Measurements from ENCODE around the gene FHL1.

FHL1 gene

GRCh38 chrX:136250191-136251040 lies 103.1 kb downstream of the FHL1 start:
- H3K4me1 ChIP-seq (ENCODE audit: control insufficient read depth, insufficient read depth, low read length): peaks cover 2% of the 10 kb centered on the region; the same call in 1 of the 2 replicates
- no peaks in the 10 kb centered on the region for H3K9me3 ChIP-seq (ENCODE audit: control insufficient read depth, insufficient read depth, low read length)
- no peak for DNase-seq (ENCODE audit: low read depth, low spot score)
- no peak overlapping the region for H3K27ac ChIP-seq (ENCODE audit: low read length)
- whole genome bisulfite sequencing (ENCODE audit: insufficient coverage, insufficient read length): no CpG with 5 or more reads among the region's 53 CpGs
- peak overlapping the region; percentile 69; the same call in 1 of the 2 replicates for H3K4me3 ChIP-seq (ENCODE audit: low read length)
- no peaks in the 10 kb centered on the region for H3K27me3 ChIP-seq (ENCODE audit: control insufficient read depth, insufficient read depth, low read length)
- H3K36me3 ChIP-seq (ENCODE audit: control insufficient read depth, insufficient read depth, low read length): no peaks in the 10 kb centered on the region

DNA sequence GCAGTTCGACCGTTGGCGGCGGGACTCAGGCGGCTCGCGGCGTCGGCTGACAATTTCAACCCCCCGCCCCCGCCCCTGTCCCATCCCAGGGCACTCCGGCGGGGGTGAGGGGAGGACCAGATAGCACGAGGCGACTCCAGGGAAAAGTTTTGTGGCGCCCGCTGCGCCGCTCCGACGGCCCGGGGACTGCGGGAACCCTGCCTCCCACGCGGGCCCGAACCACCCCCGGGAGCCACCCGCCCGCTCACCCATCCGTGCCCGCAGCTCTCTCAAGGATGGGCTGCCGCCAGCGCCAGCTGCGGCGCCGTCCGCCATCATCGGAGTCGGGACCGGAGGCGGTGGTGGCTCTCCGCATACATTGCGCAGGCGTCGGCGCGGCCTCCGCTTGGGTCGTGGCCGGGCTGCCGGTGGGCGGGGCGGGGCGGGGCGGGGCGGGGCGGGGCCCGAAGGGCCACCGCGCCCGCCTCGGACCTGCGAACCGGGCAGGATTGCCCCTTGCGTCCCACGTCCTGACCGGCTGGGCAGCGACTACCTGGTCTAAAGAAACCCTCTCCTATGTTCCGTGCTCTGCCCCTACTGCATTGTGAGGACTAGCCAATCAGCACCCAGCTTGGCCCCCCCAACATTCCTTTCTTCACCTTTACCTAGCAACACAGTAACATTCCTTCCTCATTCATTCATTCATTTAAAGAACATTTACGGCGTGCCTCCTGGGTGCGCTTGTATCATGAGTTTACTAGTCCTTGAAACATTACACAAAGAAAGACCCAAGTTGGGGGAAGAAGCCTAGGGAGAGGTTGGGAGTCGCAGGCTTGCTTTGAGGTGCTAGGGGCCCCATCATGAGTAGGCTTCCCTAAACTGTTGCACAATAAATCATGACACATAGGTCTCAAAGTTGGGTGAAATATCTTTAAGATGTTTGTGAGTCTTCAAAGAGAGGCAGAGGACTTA lies 104.0 kb downstream of the FHL1 start, which contains the start of gene MAP7D3:
Gene MAP7D3, minus strand, starts transcription at position 360 of the 951 bp plus-strand sequence. Its CDS starts 42 bp downstream, at position 318.
- H3K4me1 ChIP-seq (ENCODE audit: control insufficient read depth, insufficient read depth, low read length): peaks cover 2% of the 10 kb centered on the region; the same call in 1 of the 2 replicates
- DNase-seq (ENCODE audit: low read depth, low spot score): no peak
- H3K27me3 ChIP-seq (ENCODE audit: control insufficient read depth, insufficient read depth, low read length): no peaks in the 10 kb centered on the region
- no peaks in the 10 kb centered on the region for H3K9me3 ChIP-seq (ENCODE audit: control insufficient read depth, insufficient read depth, low read length)
- WGBS (ENCODE audit: insufficient coverage, insufficient read length): no CpG with 5 or more reads among the region's 73 CpGs
- peak within 1 kb of the TSS; percentile 69; the same call in 1 of the 2 replicates for H3K4me3 ChIP-seq (ENCODE audit: low read length)
- no peak within 1 kb of the TSS for H3K27ac ChIP-seq (ENCODE audit: low read length)
- no peaks in the 10 kb centered on the region for H3K36me3 ChIP-seq (ENCODE audit: control insufficient read depth, insufficient read depth, low read length)

- WGBS (ENCODE audit: insufficient coverage, insufficient read length): no CpG with 5 or more reads among the region's 5 CpGs
- peaks cover 2% of the 10 kb centered on the region; the same call in 1 of the 2 replicates for H3K4me1 ChIP-seq (ENCODE audit: control insufficient read depth, insufficient read depth, low read length)
- DNase-seq (ENCODE audit: low read depth, low spot score): no peak
- H3K27ac ChIP-seq (ENCODE audit: low read length): no peak overlapping the region
- H3K9me3 ChIP-seq (ENCODE audit: control insufficient read depth, insufficient read depth, low read length): no peaks in the 10 kb centered on the region
- no peaks in the 10 kb centered on the region for H3K36me3 ChIP-seq (ENCODE audit: control insufficient read depth, insufficient read depth, low read length)
- H3K4me3 ChIP-seq (ENCODE audit: low read length): no peak overlapping the region
- no peaks in the 10 kb centered on the region for H3K27me3 ChIP-seq (ENCODE audit: control insufficient read depth, insufficient read depth, low read length)
These were observed 108.2 kb downstream of the FHL1 start for GRCh38 chrX:136255541-136255940.

- H3K4me1 ChIP-seq (ENCODE audit: control insufficient read depth, insufficient read depth, low read length): peaks cover 2% of the 10 kb centered on the region; the same call in 1 of the 2 replicates
- H3K4me3 ChIP-seq (ENCODE audit: low read length): no peak overlapping the region
- H3K27ac ChIP-seq (ENCODE audit: low read length): no peak overlapping the region
- DNase-seq (ENCODE audit: low read depth, low spot score): no peak
- WGBS (ENCODE audit: insufficient coverage, insufficient read length): no CpG with 5 or more reads among the region's 7 CpGs
- no peaks in the 10 kb centered on the region for H3K9me3 ChIP-seq (ENCODE audit: control insufficient read depth, insufficient read depth, low read length)
- no peaks in the 10 kb centered on the region for H3K27me3 ChIP-seq (ENCODE audit: control insufficient read depth, insufficient read depth, low read length)
- no peaks in the 10 kb centered on the region for H3K36me3 ChIP-seq (ENCODE audit: control insufficient read depth, insufficient read depth, low read length)
These were observed 108.7 kb downstream of the FHL1 start for GRCh38 chrX:136256026-136256425.

DNA sequence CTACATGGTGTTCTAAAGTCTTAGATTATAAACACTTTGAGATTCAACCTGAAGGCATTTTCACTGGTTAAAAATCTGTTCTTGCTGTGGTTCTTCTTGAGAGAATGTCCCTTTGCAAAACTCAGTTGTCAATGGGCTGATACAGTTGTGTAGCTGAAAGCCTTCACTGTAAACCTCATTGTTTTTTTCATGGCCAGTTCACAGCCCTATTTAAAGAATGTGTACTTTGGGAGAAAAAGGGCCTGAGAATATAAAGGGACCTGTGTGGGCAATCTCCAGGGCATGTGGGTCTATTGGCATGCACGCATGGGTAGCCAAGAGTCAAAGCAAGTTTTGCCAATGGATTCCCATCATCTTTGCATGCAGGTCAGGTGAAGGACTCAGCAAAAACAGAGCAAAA lies 111.6 kb downstream of the FHL1 start:
- Histone ChIP-seq H3K36me3 (ENCODE audit: control insufficient read depth, insufficient read depth, low read length) (no peaks in the 10 kb centered on the region), H3K27me3 (ENCODE audit: control insufficient read depth, insufficient read depth, low read length) (no peaks in the 10 kb centered on the region), H3K9me3 (ENCODE audit: control insufficient read depth, insufficient read depth, low read length) (no peaks in the 10 kb centered on the region), H3K27ac (ENCODE audit: low read length) (no peak overlapping the region), H3K4me3 (ENCODE audit: low read length) (no peak overlapping the region), H3K4me1 (ENCODE audit: control insufficient read depth, insufficient read depth, low read length) (no peaks in the 10 kb centered on the region)
- no CpG with 5 or more reads among the region's 1 CpG for WGBS (ENCODE audit: insufficient coverage, insufficient read length)
- no peak for DNase-seq (ENCODE audit: low read depth, low spot score)

DNA sequence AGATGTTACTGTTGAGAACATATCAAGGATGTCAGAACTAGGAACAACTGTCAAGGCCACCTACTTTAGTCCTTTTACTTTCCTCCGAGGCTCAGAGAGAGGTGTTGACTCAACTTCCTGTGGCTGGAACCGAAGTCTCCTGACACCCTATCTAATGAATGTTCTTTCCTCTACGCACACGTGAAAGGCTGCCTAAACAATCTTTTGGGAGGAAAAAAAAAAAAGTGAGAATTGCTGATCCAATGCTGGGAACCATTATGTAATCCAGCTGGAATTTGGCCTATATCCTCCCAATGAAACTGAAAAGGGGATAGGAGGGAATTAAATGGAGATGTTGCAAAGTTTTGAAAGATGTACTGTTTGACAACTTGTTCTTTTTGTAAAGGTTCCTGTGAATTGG lies 112.2 kb downstream of the FHL1 start:
- Histone ChIP-seq H3K36me3 (ENCODE audit: control insufficient read depth, insufficient read depth, low read length) (no peaks in the 10 kb centered on the region), H3K27me3 (ENCODE audit: control insufficient read depth, insufficient read depth, low read length) (no peaks in the 10 kb centered on the region), H3K27ac (ENCODE audit: low read length) (no peak overlapping the region), H3K4me3 (ENCODE audit: low read length) (no peak overlapping the region), H3K4me1 (ENCODE audit: control insufficient read depth, insufficient read depth, low read length) (no peaks in the 10 kb centered on the region), H3K9me3 (ENCODE audit: control insufficient read depth, insufficient read depth, low read length) (no peaks in the 10 kb centered on the region)
- WGBS (ENCODE audit: insufficient coverage, insufficient read length): no CpG with 5 or more reads among the region's 4 CpGs
- no peak for DNase-seq (ENCODE audit: low read depth, low spot score)

- DNase-seq (ENCODE audit: low read depth, low spot score): no peak
- Histone ChIP-seq H3K36me3 (ENCODE audit: control insufficient read depth, insufficient read depth, low read length) (no peaks in the 10 kb centered on the region), H3K27me3 (ENCODE audit: control insufficient read depth, insufficient read depth, low read length) (no peaks in the 10 kb centered on the region), H3K9me3 (ENCODE audit: control insufficient read depth, insufficient read depth, low read length) (no peaks in the 10 kb centered on the region), H3K4me1 (ENCODE audit: control insufficient read depth, insufficient read depth, low read length) (no peaks in the 10 kb centered on the region), H3K4me3 (ENCODE audit: low read length) (no peak overlapping the region), H3K27ac (ENCODE audit: low read length) (no peak overlapping the region)
These were observed 113.4 kb downstream of the FHL1 start for GRCh38 chrX:136260776-136261175.

Measured in iPS DF 6.9 (cell line).